ENCODE data around the gene PUM1. TPM values are rescaled to one million over a fixed set of nuclear protein-coding genes. Genes with fewer than 3 reads are reported as not detected.

The PUM1 gene
- total RNA-seq, 1 donor from 2014 or later = 57.5 TPM

- no peak for DNase-seq (ENCODE audit: low read depth in 2 of 2)
Observed at GRCh38 chr1:30893776-30894507, 171.6 kb downstream of the PUM1 start.

- no peak for DNase-seq (ENCODE audit: low read depth in 2 of 2)
Observed at GRCh38 chr1:30892671-30893073, 172.8 kb downstream of the PUM1 start.

- DNase-seq (ENCODE audit: low read depth in 2 of 2) = no peak
Observed at GRCh38 chr1:30891227-30891552, 174.3 kb downstream of the PUM1 start.

GRCh38 chr1:30890502-30891226, 174.9 kb downstream of the PUM1 start:
- no peak for DNase-seq (ENCODE audit: low read depth in 2 of 2)

GRCh38 chr1:30889511-30889910, 176.0 kb downstream of the PUM1 start:
- DNase-seq (ENCODE audit: low read depth in 2 of 2) = no peak

GRCh38 chr1:30888975-30889374, 176.5 kb downstream of the PUM1 start:
- DNase-seq (ENCODE audit: low read depth in 2 of 2) = no peak

- no peak for DNase-seq (ENCODE audit: low read depth in 2 of 2)
Observed at GRCh38 chr1:30888391-30888790, 177.1 kb downstream of the PUM1 start.

- no peak for DNase-seq (ENCODE audit: low read depth in 2 of 2)
Observed at GRCh38 chr1:30887485-30888315, 177.8 kb downstream of the PUM1 start.

GRCh38 chr1:30886710-30887428, 178.6 kb downstream of the PUM1 start:
- no peak for DNase-seq (ENCODE audit: low read depth in 2 of 2)

- DNase-seq (ENCODE audit: low read depth in 2 of 2) = no peak
Observed at GRCh38 chr1:30885570-30886522, 179.7 kb downstream of the PUM1 start.

GRCh38 chr1:30884723-30885122, 180.8 kb downstream of the PUM1 start:
- DNase-seq (ENCODE audit: low read depth in 2 of 2) = no peak

- DNase-seq (ENCODE audit: low read depth in 2 of 2) = no peak
Observed at GRCh38 chr1:30883389-30884172, 181.9 kb downstream of the PUM1 start.

GRCh38 chr1:30882678-30883388, 182.7 kb downstream of the PUM1 start:
- no peak for DNase-seq (ENCODE audit: low read depth in 2 of 2)

Other genes starting within 250 kb of the PUM1 start
- gene SDC3, start 157.0 kb downstream of the PUM1 start, total RNA-seq = 20.9 and 42.9 TPM in 2 replicates
- not detected in 2 replicates for gene NKAIN1, start 174.2 kb upstream of the PUM1 start, total RNA-seq
- 99.2 and 110 TPM in 2 replicates for gene SNRNP40, start 231.1 kb upstream of the PUM1 start, total RNA-seq
- gene ZCCHC17, start 231.3 kb upstream of the PUM1 start, total RNA-seq = 23.0 and 24.2 TPM in 2 replicates